ENCODE results near the gene RPS19.
"Not testable (repeated sequence)": the region's sequence is repeated elsewhere in the genome, so short reads cannot be mapped to it uniquely, and the experiment has no call there.

The RPS19 gene

GRCh38 chr19:41860419-41861115 lies 512 bp downstream of the RPS19 start:
- no peak for DNase-seq

GRCh38 chr19:41861116-41861768 lies 1.2 kb downstream of the RPS19 start:
- no peak for DNase-seq

GRCh38 chr19:41861846-41862245 lies 1.8 kb downstream of the RPS19 start:
- no peak for DNase-seq

GRCh38 chr19:41862445-41862986 lies 2.5 kb downstream of the RPS19 start:
- no peak for DNase-seq

GRCh38 chr19:41863209-41863931 lies 3.3 kb downstream of the RPS19 start:
- DNase-seq, result no peak

- DNase-seq, result no peak
These were observed 4.3 kb downstream of the RPS19 start for GRCh38 chr19:41864374-41864773.

GRCh38 chr19:41866284-41866683 lies 6.2 kb downstream of the RPS19 start:
- no peak for DNase-seq

- DNase-seq, result no peak
These were observed 8.3 kb downstream of the RPS19 start for GRCh38 chr19:41868120-41868988.

GRCh38 chr19:41868989-41869300 lies 8.9 kb downstream of the RPS19 start:
- no peak for DNase-seq

GRCh38 chr19:41869374-41869955 lies 9.4 kb downstream of the RPS19 start:
- DNase-seq, result no peak

- DNase-seq, result peak; percentile 15
These were observed 10.4 kb downstream of the RPS19 start for GRCh38 chr19:41870401-41870873.

GRCh38 chr19:41871573-41872383 lies 11.7 kb downstream of the RPS19 start:
- DNase-seq, result peak; percentile 90

- DNase-seq, result no peak
These were observed 12.3 kb downstream of the RPS19 start for GRCh38 chr19:41872384-41872774.

GRCh38 chr19:41872775-41873647 lies 13.0 kb downstream of the RPS19 start:
- DNase-seq, result peak; percentile 40

- DNase-seq, result not testable (repeated sequence)
These were observed 15.9 kb downstream of the RPS19 start for GRCh38 chr19:41875973-41876372.

- peak; percentile 82 for DNase-seq
These were observed 17.1 kb downstream of the RPS19 start, which contains the start of gene CD79A for GRCh38 chr19:41876847-41877832. Gene CD79A, plus strand, starts transcription at chr19:41877279. Its CDS starts 26 bp downstream, at chr19:41877305.

GRCh38 chr19:41877916-41878905 lies 18.2 kb downstream of the RPS19 start:
- no peak for DNase-seq

- no peak for DNase-seq
These were observed 19.0 kb downstream of the RPS19 start for GRCh38 chr19:41879080-41879479.

Measured in GDM1 (cell line).